Activated T-cell treated with anti-CD3 and anti-CD28 coated beads, Interleukin-2, amount 50 U/mL, for 1 hour (primary cell): ENCODE data around the gene TKTL1.
A peak's percentile ranks its signal among the peaks of the same experiment; 100 is the strongest.

Experiments
- DNase-seq: peaks from one replicate; pipeline ENCODE4 v3.0.0-alpha.2; 2020

The TKTL1 gene

DNA sequence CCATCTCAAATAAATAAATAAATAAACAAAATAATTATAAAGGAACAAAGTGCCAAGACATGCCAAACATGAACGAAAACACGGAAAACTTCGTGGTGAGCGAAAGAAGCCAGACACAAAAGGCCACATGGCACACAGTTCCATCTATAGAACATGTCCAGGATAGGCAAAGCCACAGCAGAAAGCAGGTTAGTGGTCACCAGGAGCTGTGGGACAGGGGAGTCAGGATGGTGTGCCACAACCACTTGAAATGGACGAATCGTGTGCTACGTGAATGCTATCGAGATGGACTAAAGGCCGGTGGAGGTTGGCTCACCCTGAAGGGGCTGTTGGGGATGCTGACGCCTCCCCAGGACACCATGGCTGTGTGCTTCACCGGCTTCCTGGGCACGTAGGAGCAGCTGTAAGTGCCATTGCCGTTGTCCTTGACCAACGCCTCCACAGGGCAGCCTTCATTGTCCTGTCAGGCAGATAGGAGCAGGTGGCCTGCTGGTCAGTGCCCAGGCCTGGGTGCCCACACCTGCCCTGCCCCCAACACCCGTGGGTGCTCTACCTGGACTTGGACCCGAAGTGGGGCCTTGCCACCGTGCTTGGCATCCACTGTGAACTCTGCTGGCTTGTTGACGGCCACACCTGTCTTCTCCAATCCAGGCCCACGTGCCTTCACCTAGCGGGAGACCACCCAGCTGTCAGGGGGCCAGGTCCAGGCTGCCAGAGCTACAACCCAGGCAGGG, 68.3 kb downstream of the TKTL1 start:
- DNase-seq = no peak

- DNase-seq = no peak
Measured at GRCh38 chrX:154365052-154365600, 69.5 kb downstream of the TKTL1 start.

GRCh38 chrX:154365997-154366665, 70.5 kb downstream of the TKTL1 start:
- no peak for DNase-seq

DNA sequence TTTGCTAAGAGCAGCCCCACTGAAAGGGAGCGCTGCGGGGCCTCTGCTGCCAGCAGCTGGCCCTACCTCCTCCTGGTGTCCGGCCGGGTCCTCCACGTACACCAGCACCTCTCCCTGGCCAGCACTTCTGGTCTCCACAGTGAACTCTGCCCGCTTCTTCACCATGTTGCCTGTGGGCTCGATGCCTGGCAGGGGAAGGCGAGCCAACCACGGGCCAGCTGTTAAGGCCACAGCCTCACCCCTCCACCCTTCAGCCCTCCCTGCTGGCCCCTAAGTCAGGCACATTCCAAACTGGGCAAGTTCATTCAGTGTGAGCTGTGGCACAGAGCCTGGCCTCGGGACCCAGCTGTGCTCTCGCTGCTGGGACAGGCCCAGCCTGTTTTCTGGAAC, 71.1 kb downstream of the TKTL1 start:
- no peak for DNase-seq

GRCh38 chrX:154367474-154368308, 72.1 kb downstream of the TKTL1 start:
- no peak for DNase-seq

DNA sequence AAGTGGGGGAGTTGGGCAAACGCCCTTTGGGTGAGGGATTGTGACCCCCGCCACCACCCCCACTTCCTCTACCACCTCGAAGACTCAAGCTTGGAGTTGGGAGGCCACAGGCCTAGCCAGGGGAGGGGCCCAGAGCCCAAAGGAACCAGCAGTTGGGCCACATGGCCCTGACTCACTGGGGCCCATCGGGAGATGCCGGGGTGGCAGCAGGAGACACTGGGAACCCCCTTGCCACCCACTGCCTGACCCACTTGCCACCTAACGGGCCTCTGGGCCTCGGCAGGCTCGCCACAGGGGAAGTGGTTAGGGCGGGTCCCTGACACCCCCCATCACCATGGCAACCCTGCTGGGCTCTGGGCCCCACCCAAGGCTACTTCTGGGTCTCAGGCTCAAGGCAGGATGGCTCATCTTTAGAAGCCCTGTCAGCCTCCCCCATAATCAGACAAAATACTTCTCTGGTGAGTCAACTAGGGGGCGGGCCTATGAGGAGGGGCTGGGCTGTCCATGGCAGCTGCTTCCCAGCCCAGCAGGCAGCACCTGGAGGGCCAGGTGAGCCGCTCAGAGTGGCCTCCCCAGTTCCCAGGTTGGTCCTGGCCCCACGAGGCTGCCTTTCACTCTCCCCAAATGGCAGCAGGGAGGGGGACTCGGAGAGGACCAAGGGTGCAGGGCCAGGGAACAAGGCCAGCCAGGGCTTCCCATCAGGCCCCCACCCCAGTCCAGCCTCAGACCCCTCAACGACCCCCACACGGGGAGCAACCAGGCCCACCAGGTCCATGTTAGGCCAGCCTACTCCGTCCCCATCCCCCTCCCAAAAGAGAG, 73.2 kb downstream of the TKTL1 start:
- DNase-seq = peak; percentile 86

DNA sequence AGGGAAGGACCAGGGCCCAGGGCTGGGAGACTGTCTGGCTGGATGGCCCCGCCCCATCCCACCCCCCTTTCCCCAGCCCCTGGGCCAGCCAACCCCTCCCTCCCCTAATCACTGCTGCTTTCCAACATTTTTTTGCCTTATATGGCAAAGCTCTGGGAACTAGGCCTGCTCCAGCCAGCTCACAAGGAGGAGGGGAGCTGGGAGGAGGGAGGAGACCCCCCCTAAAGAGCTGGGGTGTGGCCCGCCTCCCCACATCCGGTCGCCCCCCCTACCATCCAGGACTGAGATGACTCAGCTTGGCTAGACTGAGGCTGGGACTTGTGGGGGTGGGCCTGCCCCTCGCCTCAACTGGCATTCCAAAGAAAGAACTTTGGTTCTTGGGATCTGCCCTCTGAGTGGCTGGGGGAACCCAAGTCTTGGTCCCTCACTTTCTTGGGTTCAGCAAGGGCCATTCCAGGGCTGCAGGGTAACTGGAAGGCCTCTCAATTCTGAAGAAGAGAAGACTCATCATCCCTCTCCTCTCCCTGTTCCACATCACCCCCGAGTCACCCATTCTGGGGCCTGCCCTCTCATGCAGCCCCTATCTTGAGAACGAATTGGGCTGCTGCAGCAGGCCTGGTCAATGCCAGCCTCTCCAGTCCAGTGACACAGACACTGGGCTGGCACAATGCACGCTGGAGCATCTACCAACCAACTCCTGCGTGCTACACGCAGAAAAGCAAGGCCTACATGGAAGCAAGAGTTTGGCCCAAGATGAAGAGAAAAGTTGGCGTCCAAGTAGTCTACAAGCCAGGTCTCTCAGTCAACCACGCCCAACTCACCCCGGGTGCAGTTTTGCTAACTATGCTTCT, 74.1 kb downstream of the TKTL1 start:
- DNase-seq = peak; percentile 74

GRCh38 chrX:154370300-154371016, 74.9 kb downstream of the TKTL1 start:
- no peak for DNase-seq

GRCh38 chrX:154371017-154371788, 75.6 kb downstream of the TKTL1 start:
- DNase-seq = peak; percentile 89

GRCh38 chrX:154371789-154372300, 76.2 kb downstream of the TKTL1 start:
- no peak for DNase-seq

DNA sequence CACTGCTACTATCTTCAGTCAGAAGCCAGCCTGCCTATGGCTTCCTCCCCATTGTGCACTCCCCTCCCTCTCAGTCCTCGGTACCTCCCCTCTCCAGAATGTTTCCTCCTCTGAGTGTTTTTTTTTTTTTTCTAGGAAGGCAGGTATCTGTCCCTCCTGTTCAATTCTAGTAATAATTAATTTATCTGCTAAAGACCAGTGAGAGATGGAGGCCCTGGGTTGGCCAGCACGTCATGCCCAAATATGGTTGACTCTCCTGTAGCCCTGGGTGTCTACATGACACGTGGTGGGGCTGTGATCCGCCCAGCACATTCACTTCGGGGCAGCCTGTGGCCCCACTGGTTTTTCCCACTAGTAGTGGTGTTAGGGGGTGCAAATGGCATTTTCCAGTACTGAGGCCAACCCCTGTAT, 77.0 kb downstream of the TKTL1 start:
- no peak for DNase-seq

DNA sequence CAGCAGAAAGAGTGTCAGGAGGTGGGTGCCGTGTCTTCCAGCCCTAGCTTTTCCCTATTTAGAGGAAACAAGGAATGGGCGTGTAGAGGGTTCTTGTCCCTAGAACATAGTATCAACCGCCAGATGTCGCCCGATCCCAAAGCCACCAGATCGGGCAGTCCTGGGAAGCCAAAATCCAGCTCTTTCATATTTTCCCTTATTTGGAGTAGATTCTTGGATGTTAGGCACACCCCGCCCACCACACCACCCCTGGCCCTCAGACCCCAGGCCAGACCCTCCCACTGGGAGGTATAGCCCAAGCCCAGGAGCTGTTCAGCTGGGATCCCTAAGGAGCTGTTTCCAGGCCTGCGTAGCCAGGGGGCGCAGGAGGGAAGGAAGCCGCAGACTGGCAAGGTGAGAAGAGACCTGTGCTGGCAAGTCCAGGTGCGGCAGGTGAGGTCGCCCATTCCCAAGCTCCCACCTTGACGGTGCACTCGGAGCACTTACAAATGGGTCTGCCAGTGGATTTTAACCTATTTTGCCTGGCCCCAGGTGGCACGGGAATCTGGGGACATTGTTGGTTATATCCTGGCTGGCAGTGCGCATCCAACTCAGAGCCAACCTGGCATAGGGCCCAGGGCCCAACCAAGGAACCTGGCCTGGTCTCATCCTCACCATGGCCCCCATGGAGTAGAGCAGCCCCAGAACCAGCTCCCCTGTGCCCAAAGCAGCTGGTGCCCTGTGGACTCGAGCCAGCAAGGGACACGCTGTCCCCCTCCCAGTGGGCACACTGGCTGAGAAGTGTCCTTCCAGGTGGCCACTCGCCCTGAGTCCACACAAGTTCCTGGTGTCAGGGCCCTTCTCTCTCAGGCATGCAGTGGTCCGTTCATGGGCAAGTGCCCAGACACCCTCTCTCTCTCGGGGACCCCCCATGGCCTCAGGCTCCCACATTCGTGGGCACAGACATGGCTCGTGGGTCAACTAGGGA, 78.0 kb downstream of the TKTL1 start:
- DNase-seq = no peak

- no peak for DNase-seq
Measured at GRCh38 chrX:154374313-154375155, 78.9 kb downstream of the TKTL1 start, which contains the start of gene FLNA. Gene FLNA, minus strand, starts transcription at chrX:154374634. Its CDS starts 3,389 bp downstream, at chrX:154371245.

GRCh38 chrX:154375156-154375504, 79.5 kb downstream of the TKTL1 start:
- DNase-seq = no peak

DNA sequence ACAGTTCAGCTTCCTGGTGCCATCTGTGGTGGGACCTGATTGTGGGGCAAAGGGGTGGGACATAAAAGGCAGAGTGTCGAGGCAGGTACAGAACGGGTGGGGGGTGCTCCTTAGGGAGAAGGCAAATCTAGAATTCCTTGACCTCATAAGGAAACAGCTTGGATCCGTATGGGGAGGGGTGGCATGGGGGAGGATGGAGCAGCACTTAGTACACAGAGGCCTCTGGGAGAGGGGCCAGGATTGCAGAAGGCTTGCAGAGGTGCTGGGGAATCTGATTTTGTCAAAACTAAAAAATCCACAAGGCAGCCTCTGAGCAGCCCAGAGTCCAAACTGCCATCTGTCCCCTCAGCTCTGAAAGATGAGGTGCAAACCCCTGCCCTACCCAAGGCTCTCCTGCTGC, 81.2 kb downstream of the TKTL1 start:
- no peak for DNase-seq

- DNase-seq = peak; percentile 64
Measured at GRCh38 chrX:154378059-154378798, 82.6 kb downstream of the TKTL1 start.
